ENCODE measurements around the gene MON1A.

The MON1A gene

GRCh38 chr3:49896345-49896744 lies 33.3 kb downstream of the MON1A start:
- no peak for TF ChIP-seq CTCF (IDR thresholded peaks at IDR 0.05; ENCODE audit: low read depth, low read length, poor library complexity, severe bottlenecking)
- no peak for TF ChIP-seq EZH2phosphoT487 (IDR thresholded peaks at IDR 0.05; ENCODE audit: borderline replicate concordance, low read length)
- H3K4me1 ChIP-seq (ENCODE audit: control insufficient read depth, low read length) = peaks cover 15% of the 10 kb centered on the region
- H3K36me3 ChIP-seq (ENCODE audit: control insufficient read depth, low read length) = no peaks in the 10 kb centered on the region

GRCh38 chr3:49895791-49896190 lies 33.8 kb downstream of the MON1A start:
- H4K20me1 ChIP-seq (ENCODE audit: control insufficient read depth, insufficient read depth, low read depth, low read length) = no peaks in the 10 kb centered on the region
- no peak overlapping the region for H3K4me3 ChIP-seq (ENCODE audit: low read length)
- no peaks in the 10 kb centered on the region; the same call in 1 of the 2 replicates for H3F3A ChIP-seq (ENCODE audit: control insufficient read depth, insufficient read depth)
- no peak for TF ChIP-seq EZH2phosphoT487 (IDR thresholded peaks at IDR 0.05; ENCODE audit: borderline replicate concordance, low read length)
- no peak for TF ChIP-seq CTCF (IDR thresholded peaks at IDR 0.05; ENCODE audit: low read depth, low read length, poor library complexity, severe bottlenecking)
- no peaks in the 10 kb centered on the region for H3K9me2 ChIP-seq (replicated peaks; ENCODE audit: control insufficient read depth, low read length)
- no peaks in the 10 kb centered on the region for H3K36me3 ChIP-seq (ENCODE audit: control insufficient read depth, low read length)
- no peaks in the 10 kb centered on the region for H3K27me3 ChIP-seq (ENCODE audit: control insufficient read depth, low read length)
- peaks cover 10% of the 10 kb centered on the region for H3K4me1 ChIP-seq (ENCODE audit: control insufficient read depth, low read length)
- H3K79me2 ChIP-seq (ENCODE audit: control insufficient read depth, low read length) = no peaks in the 10 kb centered on the region
- H3K9me3 ChIP-seq (ENCODE audit: control insufficient read depth, insufficient read depth, low read length) = no peaks in the 10 kb centered on the region
- H3K27ac ChIP-seq (ENCODE audit: low read depth, low read length) = no peak overlapping the region
- H3K4me2 ChIP-seq (ENCODE audit: low read length) = no peak overlapping the region

More at GRCh38 chr3:49896345-49896744, 33.3 kb downstream of the MON1A start:
- no peak overlapping the region for H3K4me3 ChIP-seq (ENCODE audit: low read length)
- H3F3A ChIP-seq (ENCODE audit: control insufficient read depth, insufficient read depth) = no peaks in the 10 kb centered on the region; the same call in 1 of the 2 replicates
- H3K79me2 ChIP-seq (ENCODE audit: control insufficient read depth, low read length) = no peaks in the 10 kb centered on the region
- H3K9me3 ChIP-seq (ENCODE audit: control insufficient read depth, insufficient read depth, low read length) = no peaks in the 10 kb centered on the region
- no peaks in the 10 kb centered on the region for H3K9me2 ChIP-seq (replicated peaks; ENCODE audit: control insufficient read depth, low read length)
- no peaks in the 10 kb centered on the region for H3K27me3 ChIP-seq (ENCODE audit: control insufficient read depth, low read length)
- no peak overlapping the region for H3K4me2 ChIP-seq (ENCODE audit: low read length)
- no peaks in the 10 kb centered on the region for H4K20me1 ChIP-seq (ENCODE audit: control insufficient read depth, insufficient read depth, low read depth, low read length)
- no peak overlapping the region for H3K27ac ChIP-seq (ENCODE audit: low read depth, low read length)

DNA sequence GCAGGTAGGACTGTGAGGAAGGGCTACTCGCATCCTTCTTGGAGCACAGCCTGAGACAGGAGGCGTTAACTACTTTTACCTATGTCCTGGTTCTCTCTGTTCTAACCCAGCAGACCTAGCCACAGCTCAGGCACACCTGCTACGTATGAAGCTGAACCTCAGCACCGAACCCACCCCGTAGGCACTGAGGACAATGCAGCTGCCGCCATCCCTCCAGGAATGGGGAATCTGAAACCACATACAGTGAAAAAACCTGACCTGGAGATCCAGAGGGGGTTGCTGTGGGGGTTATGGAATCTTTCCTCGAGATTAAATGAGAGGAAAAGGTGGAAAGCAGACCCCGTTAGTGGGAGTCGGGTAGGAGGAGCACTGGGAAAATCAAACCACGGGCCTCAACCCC lies 40.3 kb downstream of the MON1A start:
- TF ChIP-seq EZH2phosphoT487 (IDR thresholded peaks at IDR 0.05; ENCODE audit: borderline replicate concordance, low read length) = no peak
- no peak for TF ChIP-seq CTCF (IDR thresholded peaks at IDR 0.05; ENCODE audit: low read depth, low read length, poor library complexity, severe bottlenecking)
- no peaks in the 10 kb centered on the region for H3K27me3 ChIP-seq (ENCODE audit: control insufficient read depth, low read length)
- no peaks in the 10 kb centered on the region for H3K9me2 ChIP-seq (replicated peaks; ENCODE audit: control insufficient read depth, low read length)
- no peaks in the 10 kb centered on the region for H3K36me3 ChIP-seq (ENCODE audit: control insufficient read depth, low read length)
- no peaks in the 10 kb centered on the region for H4K20me1 ChIP-seq (ENCODE audit: control insufficient read depth, insufficient read depth, low read depth, low read length)
- H3K9me3 ChIP-seq (ENCODE audit: control insufficient read depth, insufficient read depth, low read length) = no peaks in the 10 kb centered on the region
- no peak overlapping the region for H3K4me3 ChIP-seq (ENCODE audit: low read length)
- no peaks in the 10 kb centered on the region for H3K79me2 ChIP-seq (ENCODE audit: control insufficient read depth, low read length)
- no peaks in the 10 kb centered on the region for H3K4me1 ChIP-seq (ENCODE audit: control insufficient read depth, low read length)
- no peak overlapping the region for H3K27ac ChIP-seq (ENCODE audit: low read depth, low read length)
- no peak overlapping the region for H3K4me2 ChIP-seq (ENCODE audit: low read length)
- H3F3A ChIP-seq (ENCODE audit: control insufficient read depth, insufficient read depth) = no peaks in the 10 kb centered on the region

GRCh38 chr3:49886922-49887265 lies 42.7 kb downstream of the MON1A start:
- Histone ChIP-seq H3K4me3 (ENCODE audit: low read length) (no peak overlapping the region), H3K27ac (ENCODE audit: low read depth, low read length) (no peak overlapping the region), H3K9me2 (replicated peaks; ENCODE audit: control insufficient read depth, low read length) (no peaks in the 10 kb centered on the region), H3K9me3 (ENCODE audit: control insufficient read depth, insufficient read depth, low read length) (no peaks in the 10 kb centered on the region), H3K4me1 (ENCODE audit: control insufficient read depth, low read length) (peaks cover 9% of the 10 kb centered on the region), H3K36me3 (ENCODE audit: control insufficient read depth, low read length) (no peaks in the 10 kb centered on the region), H3K27me3 (ENCODE audit: control insufficient read depth, low read length) (no peaks in the 10 kb centered on the region), H3F3A (ENCODE audit: control insufficient read depth, insufficient read depth) (no peaks in the 10 kb centered on the region), H4K20me1 (ENCODE audit: control insufficient read depth, insufficient read depth, low read depth, low read length) (no peaks in the 10 kb centered on the region), H3K4me2 (ENCODE audit: low read length) (no peak overlapping the region), H3K79me2 (ENCODE audit: control insufficient read depth, low read length) (no peaks in the 10 kb centered on the region)
- TF ChIP-seq CTCF (IDR thresholded peaks at IDR 0.05; ENCODE audit: low read depth, low read length, poor library complexity, severe bottlenecking) (no peak), EZH2phosphoT487 (IDR thresholded peaks at IDR 0.05; ENCODE audit: borderline replicate concordance, low read length) (no peak)
